Measurements from ENCODE around the gene ETS1. TPM values are rescaled to one million over a fixed set of nuclear protein-coding genes. Genes with fewer than 3 reads are reported as not detected.
A peak's percentile ranks its signal among the peaks of the same experiment; 100 is the strongest.

Gene ETS1
- total and polyA plus RNA-seq, 5 donors from 2014 or later = 489 to 1,033 (median 577) TPM

GRCh38 chr11:128492461-128492860 lies 94.9 kb downstream of the ETS1 start:
- Mint-ChIP-seq H3K4me3 (peak overlapping the region; percentile 69 to 98 (median 78)), H3K36me3 (peaks cover 73% of the 10 kb centered on the region), H3K4me1 (peaks cover 63 to 99% (median 90%) of the 10 kb centered on the region in 4 donors), H3K27me3 (no peaks in the 10 kb centered on the region), H3K9me3 (no peaks in the 10 kb centered on the region), H3K27ac (peak overlapping the region; percentile 56 to 98 (median 89))
- Histone ChIP-seq H3K27me3 (ENCODE audit: control insufficient read depth, insufficient read depth, low read length) (no peaks in the 10 kb centered on the region), H3K36me3 (ENCODE audit: control insufficient read depth, insufficient read depth, low read length) (peaks cover 82% of the 10 kb centered on the region), H3K27ac (ENCODE audit: insufficient read depth, low read length, poor library complexity, severe bottlenecking) (peak overlapping the region; percentile 97), H3K4me3 (ENCODE audit: low read depth, low read length) (peak overlapping the region; percentile 100), H3K4me1 (ENCODE audit: control insufficient read depth, insufficient read depth, low read length, poor library complexity, severe bottlenecking) (peaks cover 100% of the 10 kb centered on the region), H3K9me3 (ENCODE audit: control insufficient read depth in 2 of 2, low read length in 2 of 2) (no peaks in the 10 kb centered on the region)
- no peak for DNase-seq
- no peak for ATAC-seq (ENCODE audit: low read depth in 2 of 2)

- Histone ChIP-seq H3K36me3 (ENCODE audit: control insufficient read depth, insufficient read depth, low read length) (peaks cover 81% of the 10 kb centered on the region), H3K9me3 (ENCODE audit: control insufficient read depth in 2 of 2, low read length in 2 of 2) (no peaks in the 10 kb centered on the region), H3K4me1 (ENCODE audit: control insufficient read depth, insufficient read depth, low read length, poor library complexity, severe bottlenecking) (peaks cover 100% of the 10 kb centered on the region), H3K27ac (ENCODE audit: insufficient read depth, low read length, poor library complexity, severe bottlenecking) (peak overlapping the region; percentile 97), H3K27me3 (ENCODE audit: control insufficient read depth, insufficient read depth, low read length) (no peaks in the 10 kb centered on the region), H3K4me3 (ENCODE audit: low read depth, low read length) (peak overlapping the region; percentile 100)
- DNase-seq (no peak), ATAC-seq (ENCODE audit: low read depth in 2 of 2) (no peak)
- Mint-ChIP-seq H3K27ac (peak overlapping the region; percentile 56 to 98 (median 98)), H3K4me3 (peak overlapping the region; percentile 69 to 98 (median 78)), H3K27me3 (no peaks in the 10 kb centered on the region), H3K4me1 (peaks cover 59 to 98% (median 90%) of the 10 kb centered on the region in 4 donors), H3K9me3 (no peaks in the 10 kb centered on the region), H3K36me3 (peaks cover 73% of the 10 kb centered on the region)
Measured at GRCh38 chr11:128491195-128491936, 96.0 kb downstream of the ETS1 start.

GRCh38 chr11:128490092-128490491 lies 97.3 kb downstream of the ETS1 start:
- peaks cover 100% of the 10 kb centered on the region for H3K4me1 ChIP-seq (ENCODE audit: control insufficient read depth, insufficient read depth, low read length, poor library complexity, severe bottlenecking)
- ATAC-seq (ENCODE audit: low read depth in 2 of 2) = no peak
- Mint-ChIP-seq H3K27ac (peak overlapping the region; percentile 92 to 98 (median 98)), H3K36me3 (peaks cover 78% of the 10 kb centered on the region), H3K27me3 (no peaks in the 10 kb centered on the region), H3K9me3 (no peaks in the 10 kb centered on the region), H3K4me1 (peaks cover 61 to 98% (median 91%) of the 10 kb centered on the region in 4 donors), H3K4me3 (peak overlapping the region; percentile 68 to 98 (median 78))
- H3K27ac ChIP-seq (ENCODE audit: insufficient read depth, low read length, poor library complexity, severe bottlenecking) = peak overlapping the region; percentile 97
- DNase-seq = no peak
- no peaks in the 10 kb centered on the region for H3K27me3 ChIP-seq (ENCODE audit: control insufficient read depth, insufficient read depth, low read length)
- no peaks in the 10 kb centered on the region for H3K9me3 ChIP-seq (ENCODE audit: control insufficient read depth in 2 of 2, low read length in 2 of 2)
- H3K36me3 ChIP-seq (ENCODE audit: control insufficient read depth, insufficient read depth, low read length) = peaks cover 88% of the 10 kb centered on the region
- peak overlapping the region; percentile 65 for H3K4me3 ChIP-seq (ENCODE audit: low read depth, low read length)

- Mint-ChIP-seq H3K4me3 (peak overlapping the region; percentile 48 to 98 (median 72)), H3K4me1 (peaks cover 60 to 98% (median 92%) of the 10 kb centered on the region in 4 donors), H3K9me3 (no peaks in the 10 kb centered on the region), H3K27ac (peak overlapping the region; percentile 78 to 98 (median 93)), H3K27me3 (no peaks in the 10 kb centered on the region), H3K36me3 (peaks cover 87% of the 10 kb centered on the region)
- Histone ChIP-seq H3K36me3 (ENCODE audit: control insufficient read depth, insufficient read depth, low read length) (peaks cover 91% of the 10 kb centered on the region), H3K4me1 (ENCODE audit: control insufficient read depth, insufficient read depth, low read length, poor library complexity, severe bottlenecking) (peaks cover 100% of the 10 kb centered on the region), H3K27ac (ENCODE audit: insufficient read depth, low read length, poor library complexity, severe bottlenecking) (peak overlapping the region; percentile 97), H3K4me3 (ENCODE audit: low read depth, low read length) (peak overlapping the region; percentile 65), H3K9me3 (ENCODE audit: control insufficient read depth in 2 of 2, low read length in 2 of 2) (no peaks in the 10 kb centered on the region), H3K27me3 (ENCODE audit: control insufficient read depth, insufficient read depth, low read length) (no peaks in the 10 kb centered on the region)
- ATAC-seq (ENCODE audit: low read depth in 2 of 2) = peak; percentile 29 to 35
- DNase-seq = peak in 1 of 3 donors; percentile 36
Measured at GRCh38 chr11:128488471-128488870, 98.9 kb downstream of the ETS1 start.

GRCh38 chr11:128487978-128488377 lies 99.4 kb downstream of the ETS1 start:
- peak overlapping the region; percentile 65 for H3K4me3 ChIP-seq (ENCODE audit: low read depth, low read length)
- no peaks in the 10 kb centered on the region for H3K27me3 Mint-ChIP-seq

GRCh38 chr11:128484172-128484571 lies 103.2 kb downstream of the ETS1 start:
- Histone ChIP-seq H3K27me3 (ENCODE audit: control insufficient read depth, insufficient read depth, low read length) (no peaks in the 10 kb centered on the region), H3K4me1 (ENCODE audit: control insufficient read depth, insufficient read depth, low read length, poor library complexity, severe bottlenecking) (peaks cover 99% of the 10 kb centered on the region), H3K27ac (ENCODE audit: insufficient read depth, low read length, poor library complexity, severe bottlenecking) (peak overlapping the region; percentile 97), H3K4me3 (ENCODE audit: low read depth, low read length) (peak overlapping the region; percentile 76), H3K36me3 (ENCODE audit: control insufficient read depth, insufficient read depth, low read length) (peaks cover 97% of the 10 kb centered on the region), H3K9me3 (ENCODE audit: control insufficient read depth in 2 of 2, low read length in 2 of 2) (no peaks in the 10 kb centered on the region)
- H3K27ac Mint-ChIP-seq = peak overlapping the region; percentile 95 to 99 (median 98)
- peaks cover 91% of the 10 kb centered on the region for H3K36me3 Mint-ChIP-seq
- H3K4me1 Mint-ChIP-seq = peaks cover 52 to 98% (median 93%) of the 10 kb centered on the region in 4 donors
- no peaks in the 10 kb centered on the region for H3K27me3 Mint-ChIP-seq
- DNase-seq (no peak), ATAC-seq (ENCODE audit: low read depth in 2 of 2) (no peak)
- no peaks in the 10 kb centered on the region for H3K9me3 Mint-ChIP-seq
- peak overlapping the region; percentile 80 to 89 (median 85) for H3K4me3 Mint-ChIP-seq

More at GRCh38 chr11:128487978-128488377, 99.4 kb downstream of the ETS1 start:
- Histone ChIP-seq H3K9me3 (ENCODE audit: control insufficient read depth in 2 of 2, low read length in 2 of 2) (no peaks in the 10 kb centered on the region), H3K4me1 (ENCODE audit: control insufficient read depth, insufficient read depth, low read length, poor library complexity, severe bottlenecking) (peaks cover 100% of the 10 kb centered on the region), H3K27ac (ENCODE audit: insufficient read depth, low read length, poor library complexity, severe bottlenecking) (peak overlapping the region; percentile 97), H3K27me3 (ENCODE audit: control insufficient read depth, insufficient read depth, low read length) (no peaks in the 10 kb centered on the region), H3K36me3 (ENCODE audit: control insufficient read depth, insufficient read depth, low read length) (peaks cover 90% of the 10 kb centered on the region)
- DNase-seq (no peak), ATAC-seq (ENCODE audit: low read depth in 2 of 2) (no peak)
- Mint-ChIP-seq H3K4me3 (peak overlapping the region; percentile 48 to 98 (median 72)), H3K4me1 (peaks cover 64 to 98% (median 93%) of the 10 kb centered on the region in 4 donors), H3K27ac (peak overlapping the region; percentile 78 to 98 (median 93)), H3K9me3 (no peaks in the 10 kb centered on the region), H3K36me3 (peaks cover 91% of the 10 kb centered on the region)

- DNase-seq (peak in 1 of 3 donors; percentile 58), ATAC-seq (ENCODE audit: low read depth in 2 of 2) (peak in 1 of 2 donors; percentile 17)
- Mint-ChIP-seq H3K4me3 (peak overlapping the region; percentile 80 to 89 (median 85)), H3K27me3 (no peaks in the 10 kb centered on the region), H3K27ac (peak overlapping the region; percentile 95 to 99 (median 98)), H3K36me3 (peaks cover 91% of the 10 kb centered on the region), H3K4me1 (peaks cover 56 to 98% (median 94%) of the 10 kb centered on the region in 4 donors), H3K9me3 (no peaks in the 10 kb centered on the region)
- Histone ChIP-seq H3K4me1 (ENCODE audit: control insufficient read depth, insufficient read depth, low read length, poor library complexity, severe bottlenecking) (peaks cover 99% of the 10 kb centered on the region), H3K9me3 (ENCODE audit: control insufficient read depth in 2 of 2, low read length in 2 of 2) (no peaks in the 10 kb centered on the region), H3K27me3 (ENCODE audit: control insufficient read depth, insufficient read depth, low read length) (no peaks in the 10 kb centered on the region), H3K27ac (ENCODE audit: insufficient read depth, low read length, poor library complexity, severe bottlenecking) (peak overlapping the region; percentile 97), H3K4me3 (ENCODE audit: low read depth, low read length) (peak overlapping the region; percentile 76), H3K36me3 (ENCODE audit: control insufficient read depth, insufficient read depth, low read length) (peaks cover 97% of the 10 kb centered on the region)
Measured at GRCh38 chr11:128483211-128483788, 104.1 kb downstream of the ETS1 start.

Data from CD4-positive, CD25-positive, alpha-beta regulatory T cell (primary cell).